22Rv1 (cell line): Measurements from ENCODE around the gene GFRA1.

Experiments
- H3K27ac ChIP-seq: fragments of 450-650 bp; 2 replicates; pipeline ENCODE4 v1.5.1; 2017
- ZFX ChIP-seq: fragments of 450-650 bp; IDR thresholded peaks from 2 replicates; pipeline ENCODE4 v1.6.1; 2017; ENCODE audit warnings: antibody characterized with exemption, borderline replicate concordance
- TF ChIP-seq, protein P1 (sequence below): fragments of 450-650 bp; IDR thresholded peaks from 2 replicates; pipeline ENCODE4 v1.5.1; 2017; ENCODE audit warnings: mild to moderate bottlenecking

Gene GFRA1

DNA sequence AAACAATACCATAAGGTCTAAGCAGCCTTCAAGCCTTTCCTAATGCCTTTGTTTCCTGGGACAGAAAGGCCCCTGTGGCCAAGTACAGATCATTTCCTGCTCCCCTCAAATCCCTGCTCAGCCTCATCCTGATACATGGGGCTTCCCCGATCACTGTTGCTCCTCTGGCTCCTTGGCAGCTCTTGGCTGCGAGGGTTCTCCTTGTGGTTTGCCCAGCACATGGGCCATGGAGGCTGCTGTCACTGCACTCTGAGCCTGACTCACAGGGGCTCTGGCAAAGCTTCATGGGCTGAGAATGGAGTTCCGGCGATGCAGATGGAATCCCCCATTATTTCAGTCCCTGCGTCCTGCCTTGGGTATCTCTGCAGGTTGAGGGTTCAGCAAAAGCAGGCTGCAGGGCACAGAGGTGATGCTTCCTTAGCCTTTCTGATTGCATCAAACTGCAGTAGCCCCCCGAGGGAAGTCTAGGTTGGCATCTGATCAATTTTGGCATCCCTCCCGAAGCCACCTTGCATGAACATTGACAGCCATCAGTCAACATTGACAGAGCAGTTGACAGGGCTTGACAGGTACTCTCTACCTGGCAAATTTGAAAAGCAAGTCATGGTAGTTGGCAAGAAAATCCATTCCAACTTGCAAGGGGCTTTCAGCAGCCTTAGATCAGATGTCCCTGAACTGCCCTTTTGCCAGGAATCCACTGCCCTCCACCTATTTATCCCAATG, 168.6 kb downstream of the GFRA1 start:
- no peak for TF ChIP-seq ZFX
- TF ChIP-seq, protein P1, sequence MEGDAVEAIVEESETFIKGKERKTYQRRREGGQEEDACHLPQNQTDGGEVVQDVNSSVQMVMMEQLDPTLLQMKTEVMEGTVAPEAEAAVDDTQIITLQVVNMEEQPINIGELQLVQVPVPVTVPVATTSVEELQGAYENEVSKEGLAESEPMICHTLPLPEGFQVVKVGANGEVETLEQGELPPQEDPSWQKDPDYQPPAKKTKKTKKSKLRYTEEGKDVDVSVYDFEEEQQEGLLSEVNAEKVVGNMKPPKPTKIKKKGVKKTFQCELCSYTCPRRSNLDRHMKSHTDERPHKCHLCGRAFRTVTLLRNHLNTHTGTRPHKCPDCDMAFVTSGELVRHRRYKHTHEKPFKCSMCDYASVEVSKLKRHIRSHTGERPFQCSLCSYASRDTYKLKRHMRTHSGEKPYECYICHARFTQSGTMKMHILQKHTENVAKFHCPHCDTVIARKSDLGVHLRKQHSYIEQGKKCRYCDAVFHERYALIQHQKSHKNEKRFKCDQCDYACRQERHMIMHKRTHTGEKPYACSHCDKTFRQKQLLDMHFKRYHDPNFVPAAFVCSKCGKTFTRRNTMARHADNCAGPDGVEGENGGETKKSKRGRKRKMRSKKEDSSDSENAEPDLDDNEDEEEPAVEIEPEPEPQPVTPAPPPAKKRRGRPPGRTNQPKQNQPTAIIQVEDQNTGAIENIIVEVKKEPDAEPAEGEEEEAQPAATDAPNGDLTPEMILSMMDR, result no peak
- no peak overlapping the region for H3K27ac ChIP-seq

DNA sequence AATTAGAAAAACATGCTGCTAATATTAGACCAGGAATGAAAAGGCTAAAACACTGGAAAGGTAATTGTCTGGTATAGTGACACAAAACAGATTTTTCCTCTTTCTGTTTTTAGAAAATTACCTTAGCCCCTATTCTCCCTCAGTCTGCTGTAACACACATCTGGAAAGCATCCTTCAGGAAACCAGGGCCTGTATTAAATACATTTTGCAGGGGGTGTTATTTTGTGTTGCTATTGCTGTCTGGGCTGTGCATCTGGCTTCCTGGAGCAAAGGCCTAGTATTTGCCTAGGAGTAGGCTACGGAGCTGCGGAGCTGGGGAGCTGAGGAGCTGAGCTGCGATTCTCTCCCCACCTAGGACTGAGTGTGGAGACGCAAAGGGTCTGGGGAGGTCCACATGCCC, 169.3 kb downstream of the GFRA1 start:
- H3K27ac ChIP-seq, result no peak overlapping the region
- TF ChIP-seq ZFX, result no peak
- TF ChIP-seq, protein P1, result no peak

DNA sequence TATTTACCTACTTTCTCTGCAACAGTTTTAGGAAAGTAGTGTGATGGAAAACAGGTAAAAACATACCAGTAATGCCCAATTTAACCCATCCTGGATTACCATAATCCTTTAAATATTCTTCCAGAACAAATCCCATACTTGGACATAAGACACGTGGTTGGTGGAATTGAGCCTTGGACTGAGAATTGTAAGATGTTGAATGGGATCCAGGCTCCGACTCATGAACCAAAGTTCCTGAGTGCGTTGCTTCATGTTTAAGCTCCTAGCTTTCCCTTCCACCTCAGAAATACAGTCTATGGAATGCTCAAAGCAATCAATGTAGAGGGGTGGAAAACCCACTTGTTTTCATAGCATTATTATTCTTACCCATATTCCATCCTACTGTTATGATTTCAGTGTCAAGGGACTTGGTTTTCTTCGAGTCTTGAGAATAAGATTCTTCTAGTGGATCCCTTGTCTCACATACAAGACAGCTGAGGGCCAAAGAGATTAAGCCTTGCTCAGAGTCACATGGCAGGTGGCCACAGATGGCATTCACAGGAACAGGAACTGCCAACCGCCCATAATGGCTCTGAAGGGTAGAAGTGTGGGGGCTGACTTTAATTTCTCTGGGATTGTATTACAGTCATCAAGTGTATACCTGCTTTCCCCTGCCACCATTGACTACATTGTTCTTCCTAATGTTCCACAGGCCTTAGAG, 171.2 kb downstream of the GFRA1 start:
- no peak overlapping the region for H3K27ac ChIP-seq
- no peak for TF ChIP-seq ZFX
- TF ChIP-seq, protein P1, result no peak

DNA sequence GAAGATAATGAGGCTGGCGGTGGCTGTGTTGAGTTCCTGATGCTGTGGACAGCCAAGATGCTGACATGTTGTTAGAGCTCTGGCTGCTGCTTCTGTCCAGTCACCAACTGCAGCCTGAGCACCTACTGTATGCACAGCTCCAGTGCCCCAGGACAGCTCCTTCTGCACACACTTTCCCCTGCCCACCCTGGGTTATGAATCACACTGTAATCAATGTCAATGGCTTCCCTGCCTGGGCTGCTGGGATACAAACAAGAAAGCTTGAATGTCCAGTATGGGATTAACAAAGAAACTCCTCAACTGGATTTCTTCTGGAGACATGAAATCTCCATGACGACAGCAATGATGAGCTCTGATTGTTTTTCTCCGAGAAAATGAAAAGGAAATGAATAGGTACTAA, 172.0 kb downstream of the GFRA1 start:
- H3K27ac ChIP-seq, result no peak overlapping the region
- TF ChIP-seq, protein P1, result no peak
- TF ChIP-seq ZFX, result no peak

DNA sequence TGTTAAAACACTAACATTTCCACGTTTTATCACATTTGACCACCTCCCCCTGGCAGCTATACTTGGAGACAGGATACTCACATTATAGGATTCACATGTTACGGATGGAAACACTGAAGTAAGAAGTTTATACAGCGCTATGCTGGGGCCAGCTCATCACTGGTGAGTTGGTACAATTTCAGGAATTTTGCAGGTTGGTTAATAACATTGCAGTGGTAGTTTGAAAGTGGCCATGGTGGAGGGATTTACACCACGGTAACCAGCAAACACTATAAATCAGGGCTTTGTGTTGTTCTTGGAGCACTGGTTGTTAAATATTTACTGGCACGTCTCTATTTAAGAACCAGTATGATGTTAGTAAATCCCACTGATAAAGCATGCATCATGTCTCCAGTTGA, 174.0 kb downstream of the GFRA1 start:
- H3K27ac ChIP-seq, result no peak overlapping the region
- TF ChIP-seq ZFX, result no peak
- TF ChIP-seq, protein P1, result no peak

DNA sequence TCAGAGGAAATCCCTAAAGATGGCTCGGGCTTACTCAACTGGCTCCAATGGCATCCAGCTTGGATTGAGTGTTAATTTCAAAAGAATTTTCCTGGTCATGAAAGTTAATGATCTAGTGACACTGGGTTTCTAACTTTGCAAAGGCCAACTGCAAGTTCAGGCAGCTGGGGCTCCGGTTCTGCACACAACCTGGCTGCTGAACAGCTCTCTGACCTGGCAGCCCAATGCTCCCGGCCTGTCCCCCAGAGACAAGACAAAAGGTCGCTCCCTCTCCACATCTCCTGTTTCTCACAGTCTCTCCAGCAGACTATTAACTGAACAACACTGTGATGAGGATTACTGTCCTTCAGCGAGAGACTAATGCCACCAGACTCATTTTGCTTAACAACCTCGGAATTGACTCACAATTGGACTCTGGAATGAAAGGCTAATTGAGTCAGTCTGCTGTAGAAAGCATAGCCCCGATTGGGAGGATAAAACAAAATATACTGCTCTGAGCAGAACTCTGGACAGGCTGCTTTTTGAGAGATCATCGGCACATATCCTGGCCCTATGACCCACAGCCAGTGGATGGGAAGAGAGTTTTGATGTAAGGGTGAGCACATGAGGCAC, 174.5 kb downstream of the GFRA1 start:
- no peak for TF ChIP-seq ZFX
- TF ChIP-seq, protein P1, result no peak
- no peak overlapping the region for H3K27ac ChIP-seq

DNA sequence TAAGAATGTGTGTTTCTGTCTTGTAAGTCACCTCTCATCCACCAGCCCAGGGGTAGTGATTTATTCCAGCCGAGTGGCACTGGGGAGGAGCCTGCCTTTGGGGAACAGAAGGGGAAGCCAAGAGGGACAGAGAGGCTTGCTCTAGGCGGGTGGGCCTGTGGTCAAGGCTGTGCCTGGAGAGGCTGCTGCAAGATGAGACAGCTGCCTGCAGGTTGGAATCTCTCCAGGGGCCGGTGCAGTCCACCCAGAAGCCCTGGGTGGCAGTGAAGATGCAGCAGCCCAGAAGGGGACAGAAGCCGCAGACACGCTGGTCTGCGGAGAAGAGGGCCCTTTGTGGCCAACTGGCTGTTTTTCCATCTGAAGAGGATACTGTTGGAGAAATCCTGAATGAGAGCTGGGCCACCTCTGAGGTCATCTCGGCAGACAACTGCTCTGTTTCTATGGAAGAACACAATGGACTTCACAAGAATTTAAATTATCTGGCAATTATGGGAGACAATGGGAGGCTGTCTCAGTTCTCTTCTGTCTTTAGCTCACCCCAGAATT, 175.7 kb downstream of the GFRA1 start:
- TF ChIP-seq, protein P1, result no peak
- TF ChIP-seq ZFX, result no peak

More for the DNA sequence above, 175.7 kb downstream of the GFRA1 start:
- no peak overlapping the region for H3K27ac ChIP-seq
